Astrocyte of the cerebellum (primary cell): ENCODE data around the gene GALNT8.
"Not testable (repeated sequence)": the region's sequence is repeated elsewhere in the genome, so short reads cannot be mapped to it uniquely, and the experiment has no call there.

Source experiments
- DNase-seq: peaks from one replicate; pipeline ENCODE4 v3.0.0-alpha.2; 2011; ENCODE audit warnings: low read depth
- H3K4me3 ChIP-seq: 2 replicates; pipeline ENCODE4 v1.5.1; 2011; ENCODE audit warnings: mild to moderate bottlenecking, low read depth, low read length, moderate library complexity
- CTCF ChIP-seq: IDR thresholded peaks from 2 replicates; pipeline ENCODE4 v1.5.1; 2012; ENCODE audit warnings: low read length, low read depth, moderate library complexity, mild to moderate bottlenecking; ENCODE audit errors: missing control alignments
- in situ Hi-C: cut with HindIII; loops from 2 replicates; pipeline ENCODE4 v1.10.0; 2017; ENCODE audit warnings: low sequenced_read_pairs

Gene GALNT8

GRCh38 chr12:4738541-4738940 lies 18.3 kb downstream of the GALNT8 start:
- in situ Hi-C loops, result no loop called here
- H3K4me3 ChIP-seq, result no peak overlapping the region
- TF ChIP-seq CTCF, result no peak

GRCh38 chr12:4742416-4742970 lies 22.3 kb downstream of the GALNT8 start:
- TF ChIP-seq CTCF, result no peak
- in situ Hi-C loops, result loop anchor here (10.0 kb wide), 1 partner anchor 62 kb away; a partner anchor contains a TSS
- no peak overlapping the region for H3K4me3 ChIP-seq
- DNase-seq, result no peak

More at GRCh38 chr12:4738541-4738940, 18.3 kb downstream of the GALNT8 start:
- no peak for DNase-seq

- no peak overlapping the region for H3K4me3 ChIP-seq
- TF ChIP-seq CTCF, result no peak
- in situ Hi-C loops, result loop anchor here (10.0 kb wide), 1 partner anchor 62 kb away; a partner anchor contains a TSS
- DNase-seq, result no peak
Measured at GRCh38 chr12:4743046-4743445, 22.8 kb downstream of the GALNT8 start.

- no peak overlapping the region for H3K4me3 ChIP-seq
- in situ Hi-C loops, result loop anchor here (10.0 kb wide), 1 partner anchor 60 kb away; a partner anchor contains a TSS
- DNase-seq, result no peak
- no peak for TF ChIP-seq CTCF
Measured at GRCh38 chr12:4744709-4745108, 24.5 kb downstream of the GALNT8 start.

- DNase-seq, result no peak
- no peak for TF ChIP-seq CTCF
- in situ Hi-C loops, result loop anchor here (10.0 kb wide), 1 partner anchor 60 kb away; a partner anchor contains a TSS
- H3K4me3 ChIP-seq, result no peak overlapping the region
Measured at GRCh38 chr12:4745249-4745648, 25.0 kb downstream of the GALNT8 start.

GRCh38 chr12:4751654-4752053 lies 31.5 kb downstream of the GALNT8 start:
- DNase-seq, H3K4me3 ChIP-seq, in situ Hi-C loops: not testable (repeated sequence)

- no peak for DNase-seq
- no peak overlapping the region for H3K4me3 ChIP-seq
- TF ChIP-seq CTCF, result no peak
- in situ Hi-C loops, result no loop called here
Measured at GRCh38 chr12:4762773-4763172, 42.6 kb downstream of the GALNT8 start.
